ENCODE results near the gene SMAP1. TPM values are rescaled to one million over a fixed set of nuclear protein-coding genes. Genes with fewer than 3 reads are reported as not detected.

The SMAP1 gene
- total RNA-seq, 5 donors from 2014 or later (not counting 1 experiment from before 2014, with no cell fraction given), result 27.1 to 32.3 (median 31.9) TPM

GRCh38 chr6:70705772-70706171, 38.1 kb downstream of the SMAP1 start:
- Mint-ChIP-seq H3K4me3 (no peak overlapping the region), H3K27ac (no peak overlapping the region), H3K27me3 (no peaks in the 10 kb centered on the region), H3K4me1 (peaks cover 70 to 75% (median 73%) of the 10 kb centered on the region in 3 donors), H3K9me3 (no peaks in the 10 kb centered on the region), H3K36me3 (peaks cover 17% of the 10 kb centered on the region)
- CTCF ChIA-PET, result interaction anchor here (0.9 to 1.7 kb wide), 2 partner anchors 21 to 250 kb away, joined by 3 to 4 read pairs; no protein-coding TSS in a partner anchor
- H3K9me3 ChIP-seq, result no peaks in the 10 kb centered on the region
- DNase-seq (no peak), ATAC-seq (replicated peaks in 1 of 4) (no peak)
- H3K4me3 ChIP-seq (ENCODE audit: control insufficient read depth in 1 of 2, extremely low read depth in 1 of 2, low read length in 1 of 2), result no peak overlapping the region
- no peaks in the 10 kb centered on the region for H3K4me1 ChIP-seq (ENCODE audit: control insufficient read depth in 1 of 2, extremely low read depth in 1 of 2, insufficient read depth in 2 of 2, low read length in 2 of 2)
- H3K27ac ChIP-seq (ENCODE audit: low read length), result no peak overlapping the region
- H3K27me3 ChIP-seq (replicated peaks in 1 of 2; ENCODE audit: control insufficient read depth in 2 of 2, extremely low read depth in 1 of 2, insufficient read depth in 2 of 2, low read length in 1 of 2), result no peaks in the 10 kb centered on the region
- WGBS (ENCODE audit: insufficient coverage), result 85% methylated on average over 1 of the region's 2 CpGs
- no peaks in the 10 kb centered on the region for H3K36me3 ChIP-seq (ENCODE audit: control insufficient read depth in 2 of 2, extremely low read depth in 1 of 2, insufficient read depth in 1 of 2, low read length in 1 of 2)
- POLR2A ChIA-PET, result no interaction called here

GRCh38 chr6:70706491-70707123, 38.9 kb downstream of the SMAP1 start:
- Mint-ChIP-seq H3K36me3 (peaks cover 10% of the 10 kb centered on the region), H3K9me3 (no peaks in the 10 kb centered on the region), H3K27ac (no peak overlapping the region), H3K4me1 (peaks cover 64 to 71% (median 65%) of the 10 kb centered on the region in 3 donors), H3K4me3 (no peak overlapping the region), H3K27me3 (no peaks in the 10 kb centered on the region)
- CTCF ChIA-PET, result interaction anchor here (0.7 to 2.9 kb wide), 27 partner anchors 8 to 306 kb away, joined by 3 to 46 read pairs (median 4); partner anchors contain the start of genes B3GAT2 (in 1 of the 2) and SMAP1 (in 1 of the 2)
- no peak for ATAC-seq (replicated peaks in 1 of 4)
- no peak overlapping the region for H3K27ac ChIP-seq (ENCODE audit: low read length)
- WGBS (ENCODE audit: insufficient coverage), result 0% methylated on average over 1 of the region's 3 CpGs
- H3K27me3 ChIP-seq (replicated peaks in 1 of 2; ENCODE audit: control insufficient read depth in 2 of 2, extremely low read depth in 1 of 2, insufficient read depth in 2 of 2, low read length in 1 of 2), result no peaks in the 10 kb centered on the region
- DNase-seq, result peak in 2 of 35 experiments; percentile 6 to 72
- POLR2A ChIA-PET, result no interaction called here
- H3K9me3 ChIP-seq, result no peaks in the 10 kb centered on the region
- no peaks in the 10 kb centered on the region for H3K4me1 ChIP-seq (ENCODE audit: control insufficient read depth in 1 of 2, extremely low read depth in 1 of 2, insufficient read depth in 2 of 2, low read length in 2 of 2)
- no peaks in the 10 kb centered on the region for H3K36me3 ChIP-seq (ENCODE audit: control insufficient read depth in 2 of 2, extremely low read depth in 1 of 2, insufficient read depth in 1 of 2, low read length in 1 of 2)
- no peak overlapping the region for H3K4me3 ChIP-seq (ENCODE audit: control insufficient read depth in 1 of 2, extremely low read depth in 1 of 2, low read length in 1 of 2)

GRCh38 chr6:70707893-70708292, 40.2 kb downstream of the SMAP1 start:
- Histone ChIP-seq H3K27ac (ENCODE audit: low read length) (no peak overlapping the region), H3K4me1 (ENCODE audit: control insufficient read depth in 1 of 2, extremely low read depth in 1 of 2, insufficient read depth in 2 of 2, low read length in 2 of 2) (no peaks in the 10 kb centered on the region), H3K36me3 (ENCODE audit: control insufficient read depth in 2 of 2, extremely low read depth in 1 of 2, insufficient read depth in 1 of 2, low read length in 1 of 2) (no peaks in the 10 kb centered on the region), H3K27me3 (replicated peaks in 1 of 2; ENCODE audit: control insufficient read depth in 2 of 2, extremely low read depth in 1 of 2, insufficient read depth in 2 of 2, low read length in 1 of 2) (no peaks in the 10 kb centered on the region), H3K9me3 (no peaks in the 10 kb centered on the region), H3K4me3 (ENCODE audit: control insufficient read depth in 1 of 2, extremely low read depth in 1 of 2, low read length in 1 of 2) (no peak overlapping the region)
- no peaks in the 10 kb centered on the region for H3K27me3 Mint-ChIP-seq
- ATAC-seq (replicated peaks in 1 of 4) (no peak), DNase-seq (no peak)
- H3K4me3 Mint-ChIP-seq, result no peak overlapping the region
- peak overlapping the region in 1 of 2 donors; percentile 16 for H3K27ac Mint-ChIP-seq
- H3K4me1 Mint-ChIP-seq, result peaks cover 63 to 72% (median 63%) of the 10 kb centered on the region in 3 donors
- WGBS (ENCODE audit: insufficient coverage), result 43% methylated on average over 1 of the region's 2 CpGs
- ChIA-PET CTCF (interaction anchor here (1.0 to 2.9 kb wide), 18 partner anchors 8 to 642 kb away, joined by 3 to 46 read pairs (median 4); no protein-coding TSS in a partner anchor), POLR2A (interaction anchor here in 1 of 2 donors (0.6 kb wide), 1 partner anchor 909 kb away, joined by 3 read pairs; no protein-coding TSS in a partner anchor)
- peaks cover 4% of the 10 kb centered on the region for H3K36me3 Mint-ChIP-seq
- H3K9me3 Mint-ChIP-seq, result no peaks in the 10 kb centered on the region

- H3K36me3 ChIP-seq (ENCODE audit: control insufficient read depth in 2 of 2, extremely low read depth in 1 of 2, insufficient read depth in 1 of 2, low read length in 1 of 2), result no peaks in the 10 kb centered on the region
- CTCF ChIA-PET, result interaction anchor here (0.6 to 2.9 kb wide), 8 partner anchors 8 to 642 kb away, joined by 3 to 46 read pairs (median 10); no protein-coding TSS in a partner anchor
- Mint-ChIP-seq H3K36me3 (peaks cover 9% of the 10 kb centered on the region), H3K4me1 (peaks cover 66 to 76% (median 67%) of the 10 kb centered on the region in 3 donors), H3K9me3 (peaks cover 0 to 3% (median 2%) of the 10 kb centered on the region in 3 donors), H3K27me3 (no peaks in the 10 kb centered on the region), H3K27ac (no peak overlapping the region), H3K4me3 (no peak overlapping the region)
- DNase-seq, result no peak
- H3K27me3 ChIP-seq (replicated peaks in 1 of 2; ENCODE audit: control insufficient read depth in 2 of 2, extremely low read depth in 1 of 2, insufficient read depth in 2 of 2, low read length in 1 of 2), result no peaks in the 10 kb centered on the region
- H3K27ac ChIP-seq (ENCODE audit: low read length), result no peak overlapping the region
- no peaks in the 10 kb centered on the region for H3K4me1 ChIP-seq (ENCODE audit: control insufficient read depth in 1 of 2, extremely low read depth in 1 of 2, insufficient read depth in 2 of 2, low read length in 2 of 2)
- POLR2A ChIA-PET, result interaction anchor here (0.6 kb wide), 2 partner anchors 143 to 909 kb away, joined by 3 read pairs; no protein-coding TSS in a partner anchor
- no peak overlapping the region for H3K4me3 ChIP-seq (ENCODE audit: control insufficient read depth in 1 of 2, extremely low read depth in 1 of 2, low read length in 1 of 2)
- H3K9me3 ChIP-seq, result no peaks in the 10 kb centered on the region
- ATAC-seq (replicated peaks in 1 of 4), result no peak
- no CpG with 5 or more reads among the region's 2 CpGs for WGBS (ENCODE audit: insufficient coverage)
These were observed 40.8 kb downstream of the SMAP1 start for GRCh38 chr6:70708448-70708847.

GRCh38 chr6:70709826-70710225, 42.1 kb downstream of the SMAP1 start:
- no peak overlapping the region for H3K27ac Mint-ChIP-seq
- H3K4me1 Mint-ChIP-seq, result peaks cover 58 to 74% (median 64%) of the 10 kb centered on the region in 3 donors
- Histone ChIP-seq H3K27me3 (replicated peaks in 1 of 2; ENCODE audit: control insufficient read depth in 2 of 2, extremely low read depth in 1 of 2, insufficient read depth in 2 of 2, low read length in 1 of 2) (no peaks in the 10 kb centered on the region), H3K27ac (ENCODE audit: low read length) (no peak overlapping the region), H3K4me3 (ENCODE audit: control insufficient read depth in 1 of 2, extremely low read depth in 1 of 2, low read length in 1 of 2) (no peak overlapping the region), H3K9me3 (peaks cover 2% of the 10 kb centered on the region), H3K36me3 (ENCODE audit: control insufficient read depth in 2 of 2, extremely low read depth in 1 of 2, insufficient read depth in 1 of 2, low read length in 1 of 2) (no peaks in the 10 kb centered on the region), H3K4me1 (ENCODE audit: control insufficient read depth in 1 of 2, extremely low read depth in 1 of 2, insufficient read depth in 2 of 2, low read length in 2 of 2) (no peaks in the 10 kb centered on the region)
- DNase-seq (no peak), ATAC-seq (replicated peaks in 1 of 4) (no peak)
- no peak overlapping the region for H3K4me3 Mint-ChIP-seq
- no CpG with 5 or more reads among the region's 3 CpGs for WGBS (ENCODE audit: insufficient coverage)
- POLR2A ChIA-PET, result no interaction called here
- CTCF ChIA-PET, result interaction anchor here (0.6 to 2.2 kb wide), 3 partner anchors 174 to 190 kb away, joined by 3 to 10 read pairs (median 9); no protein-coding TSS in a partner anchor
- peaks cover 7 to 12% (median 11%) of the 10 kb centered on the region in 3 donors for H3K9me3 Mint-ChIP-seq
- H3K27me3 Mint-ChIP-seq, result no peaks in the 10 kb centered on the region
- H3K36me3 Mint-ChIP-seq, result peaks cover 16% of the 10 kb centered on the region

GRCh38 chr6:70714716-70715257, 47.1 kb downstream of the SMAP1 start:
- no peak overlapping the region for H3K27ac ChIP-seq (ENCODE audit: low read length)
- Mint-ChIP-seq H3K9me3 (peaks cover 7 to 12% (median 11%) of the 10 kb centered on the region in 3 donors), H3K27ac (no peak overlapping the region), H3K4me1 (peaks cover 53 to 62% (median 59%) of the 10 kb centered on the region in 3 donors), H3K36me3 (peaks cover 38% of the 10 kb centered on the region), H3K4me3 (no peak overlapping the region), H3K27me3 (no peaks in the 10 kb centered on the region)
- POLR2A ChIA-PET, result no interaction called here
- no peaks in the 10 kb centered on the region for H3K36me3 ChIP-seq (ENCODE audit: control insufficient read depth in 2 of 2, extremely low read depth in 1 of 2, insufficient read depth in 1 of 2, low read length in 1 of 2)
- ATAC-seq (replicated peaks in 1 of 4) (no peak), DNase-seq (no peak)
- CTCF ChIA-PET, result interaction anchor here in 1 of 2 donors (1.2 kb wide), 1 partner anchor 148 kb away, joined by 4 read pairs; the partner anchor contains the start of gene SDHAF4
- no peaks in the 10 kb centered on the region for H3K27me3 ChIP-seq (replicated peaks in 1 of 2; ENCODE audit: control insufficient read depth in 2 of 2, extremely low read depth in 1 of 2, insufficient read depth in 2 of 2, low read length in 1 of 2)
- peaks cover 5 to 11% of the 10 kb centered on the region in 2 experiments for H3K4me1 ChIP-seq (ENCODE audit: control insufficient read depth in 1 of 2, extremely low read depth in 1 of 2, insufficient read depth in 2 of 2, low read length in 2 of 2)
- no peak overlapping the region for H3K4me3 ChIP-seq (ENCODE audit: control insufficient read depth in 1 of 2, extremely low read depth in 1 of 2, low read length in 1 of 2)
- peaks cover 5% of the 10 kb centered on the region for H3K9me3 ChIP-seq

Measured in T-cell (primary cell).